BJ (cell line): ENCODE measurements around the gene GPR42. TPM values are rescaled to one million over a fixed set of nuclear protein-coding genes. Genes with fewer than 3 reads are reported as not detected.

ENCODE experiments used
- CTCF ChIA-PET: fragments of 350-600 bp; formaldehyde crosslinking; extraction: SDS; loops from one replicate; lab custom pipeline; 2021; ENCODE audit warnings: antibody characterized with exemption, inconsistent platforms; lab: Yijun Ruan, JAX
- POLR2A ChIA-PET: fragments of 300-600 bp; sonication (Branson Sonifier 250); formaldehyde crosslinking; extraction: SDS; loops from one replicate; lab custom pipeline; 2021; ENCODE audit warnings: antibody characterized with exemption; lab: Charles Lee
- DNase-seq: peaks from one replicate; pipeline ENCODE4 v3.0.0-alpha.2; 2011; ENCODE audit warnings: low read depth
- H3K27me3 ChIP-seq: 2 replicates; pipeline ENCODE4 v1.6.0; 2011; ENCODE audit warnings: low read length; ENCODE audit not compliant: control insufficient read depth, insufficient read depth
- H3K36me3 ChIP-seq: 2 replicates; pipeline ENCODE4 v1.5.1; 2011; ENCODE audit warnings: low read length; ENCODE audit not compliant: control insufficient read depth, insufficient read depth
- H3K4me3 ChIP-seq: 2 replicates; pipeline ENCODE4 v1.5.1; 2011; ENCODE audit warnings: low read depth, mild to moderate bottlenecking, control low read depth, low read length
- polyA plus RNA-seq: library from polyadenylated mRNA; depleted of rRNA; stranded (reverse); fragments of >200 nt; gene quantifications from 2 replicates; pipeline ENCODE4 v1.2.3, GENCODE V29; 2011
- TF ChIP-seq, protein P1 (sequence below): IDR thresholded peaks from 2 replicates; pipeline ENCODE4 v1.5.1; 2011; ENCODE audit warnings: low read depth, mild to moderate bottlenecking, control low read depth, inconsistent platforms, low read length, moderate library complexity; ENCODE audit not compliant: insufficient read depth

Gene GPR42
- polyA plus RNA-seq, 1 experiment: not detected

GRCh38 chr19:35329323-35329722 is 41.5 kb upstream of the GPR42 start:
- peaks cover 3% of the 10 kb centered on the region for H3K27me3 ChIP-seq
- ChIA-PET POLR2A (no interaction called here), CTCF (no interaction called here)
- TF ChIP-seq, protein P1, sequence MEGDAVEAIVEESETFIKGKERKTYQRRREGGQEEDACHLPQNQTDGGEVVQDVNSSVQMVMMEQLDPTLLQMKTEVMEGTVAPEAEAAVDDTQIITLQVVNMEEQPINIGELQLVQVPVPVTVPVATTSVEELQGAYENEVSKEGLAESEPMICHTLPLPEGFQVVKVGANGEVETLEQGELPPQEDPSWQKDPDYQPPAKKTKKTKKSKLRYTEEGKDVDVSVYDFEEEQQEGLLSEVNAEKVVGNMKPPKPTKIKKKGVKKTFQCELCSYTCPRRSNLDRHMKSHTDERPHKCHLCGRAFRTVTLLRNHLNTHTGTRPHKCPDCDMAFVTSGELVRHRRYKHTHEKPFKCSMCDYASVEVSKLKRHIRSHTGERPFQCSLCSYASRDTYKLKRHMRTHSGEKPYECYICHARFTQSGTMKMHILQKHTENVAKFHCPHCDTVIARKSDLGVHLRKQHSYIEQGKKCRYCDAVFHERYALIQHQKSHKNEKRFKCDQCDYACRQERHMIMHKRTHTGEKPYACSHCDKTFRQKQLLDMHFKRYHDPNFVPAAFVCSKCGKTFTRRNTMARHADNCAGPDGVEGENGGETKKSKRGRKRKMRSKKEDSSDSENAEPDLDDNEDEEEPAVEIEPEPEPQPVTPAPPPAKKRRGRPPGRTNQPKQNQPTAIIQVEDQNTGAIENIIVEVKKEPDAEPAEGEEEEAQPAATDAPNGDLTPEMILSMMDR: no peak
- no peak overlapping the region for H3K4me3 ChIP-seq
- no peaks in the 10 kb centered on the region for H3K36me3 ChIP-seq
- DNase-seq: no peak

DNA sequence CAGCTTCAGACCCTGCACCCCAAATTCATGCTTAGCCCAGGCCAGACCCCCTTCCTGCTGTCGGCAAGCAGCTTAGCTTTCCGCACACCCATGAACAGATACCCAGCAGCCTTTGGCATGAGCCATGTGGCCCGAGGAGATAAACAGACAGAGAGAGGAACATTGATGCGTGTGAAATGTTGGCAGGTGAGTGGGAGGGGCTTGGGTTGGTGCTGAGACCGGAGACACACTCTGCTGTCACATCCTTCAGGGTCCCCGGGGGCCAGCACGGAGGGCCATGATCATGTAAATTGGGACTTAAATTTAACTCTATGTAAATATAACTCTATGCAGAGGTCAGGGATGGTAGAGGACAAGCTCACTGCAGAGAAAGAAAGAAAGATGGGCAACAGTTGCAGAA is 40.4 kb upstream of the GPR42 start:
- DNase-seq: no peak
- no peaks in the 10 kb centered on the region for H3K36me3 ChIP-seq
- TF ChIP-seq, protein P1: no peak
- H3K27me3 ChIP-seq: peaks cover 3% of the 10 kb centered on the region
- POLR2A ChIA-PET: no interaction called here
- H3K4me3 ChIP-seq: no peak overlapping the region
- CTCF ChIA-PET: no interaction called here

- POLR2A ChIA-PET: no interaction called here
- Histone ChIP-seq H3K36me3 (no peaks in the 10 kb centered on the region), H3K27me3 (peaks cover 3% of the 10 kb centered on the region), H3K4me3 (no peak overlapping the region)
- DNase-seq: no peak
- CTCF ChIA-PET: interaction anchor here (0.6 to 1.0 kb wide), 2 partner anchors 14 to 21 kb away, joined by 3 to 4 read pairs; no protein-coding TSS in a partner anchor
- TF ChIP-seq, protein P1: no peak
Observed at GRCh38 chr19:35331551-35332214, 39.2 kb upstream of the GPR42 start.

DNA sequence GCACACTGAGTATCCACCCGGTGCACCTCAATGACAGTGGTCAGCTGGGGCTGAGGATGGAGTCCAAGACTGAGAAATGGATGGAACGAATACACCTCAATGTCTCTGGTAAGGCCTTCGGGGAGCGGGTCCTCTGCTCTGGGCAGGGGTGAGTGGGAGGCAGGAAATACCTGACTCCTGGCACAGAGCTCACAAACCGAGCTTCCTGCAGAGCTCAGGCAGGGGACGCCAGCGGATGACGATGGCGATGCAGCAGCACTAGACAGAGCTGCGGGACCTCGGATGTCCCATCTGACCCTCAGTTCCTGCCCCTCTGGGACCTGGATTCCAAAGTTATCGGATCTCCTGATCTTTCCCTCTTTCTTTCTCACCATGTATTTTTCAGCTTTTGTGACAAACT is 38.1 kb upstream of the GPR42 start:
- no peak for DNase-seq
- Histone ChIP-seq H3K4me3 (no peak overlapping the region), H3K27me3 (peaks cover 3% of the 10 kb centered on the region; the same call in 1 of the 2 replicates), H3K36me3 (no peaks in the 10 kb centered on the region)
- CTCF ChIA-PET: interaction anchor here (1.0 kb wide), 1 partner anchor 20 kb away, joined by 4 read pairs; no protein-coding TSS in a partner anchor
- POLR2A ChIA-PET: no interaction called here
- TF ChIP-seq, protein P1: no peak

DNA sequence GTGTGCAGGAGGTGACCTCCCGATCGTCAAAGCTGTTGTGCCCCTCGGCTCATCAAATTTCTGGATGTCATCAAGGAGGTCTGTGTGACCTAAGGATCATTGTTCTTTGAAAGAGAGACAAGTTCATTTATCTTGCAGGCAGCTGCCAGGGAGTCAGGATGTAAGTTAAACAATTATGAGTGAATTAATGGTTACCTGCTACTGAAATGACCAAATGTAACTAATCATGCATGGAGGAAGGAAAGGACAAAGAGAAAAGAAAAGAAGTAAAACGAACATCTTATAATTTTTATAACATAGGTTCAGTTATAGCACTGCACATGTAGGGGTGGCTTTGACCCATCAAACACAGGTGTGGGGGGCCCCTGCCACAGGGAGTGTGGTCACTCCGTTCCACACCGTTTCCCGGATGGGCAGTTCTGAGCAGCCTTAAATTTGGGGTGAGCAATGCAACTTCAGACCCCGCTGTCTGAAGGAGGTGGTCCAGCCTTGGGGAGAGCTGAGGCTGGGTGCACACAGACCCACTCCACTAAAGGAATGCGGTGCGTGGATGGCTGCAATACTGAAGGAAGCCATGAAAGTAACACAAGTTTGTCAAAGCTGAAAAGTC is 36.6 kb upstream of the GPR42 start:
- TF ChIP-seq, protein P1: no peak
- DNase-seq: no peak
- Histone ChIP-seq H3K4me3 (no peak overlapping the region), H3K27me3 (peaks cover 3% of the 10 kb centered on the region; the same call in 1 of the 2 replicates), H3K36me3 (no peaks in the 10 kb centered on the region)
- CTCF ChIA-PET: interaction anchor here (1.4 kb wide), 1 partner anchor 19 kb away, joined by 6 read pairs; no protein-coding TSS in a partner anchor
- POLR2A ChIA-PET: no interaction called here
